GM12864 (cell line): Measurements from ENCODE around the gene WDFY4.

Experiments
- DNase-seq: peaks from one replicate; pipeline ENCODE4 v3.0.0-alpha.2; 2011; ENCODE audit warnings: low read depth
- H3K4me3 ChIP-seq: 2 replicates; pipeline ENCODE4 v1.5.1; 2011; ENCODE audit warnings: mild to moderate bottlenecking, low read depth, low read length, control low read depth
- TF ChIP-seq, protein P1 (sequence below): IDR thresholded peaks from 2 replicates; pipeline ENCODE4 v1.5.1; 2011; ENCODE audit warnings: low read depth, mild to moderate bottlenecking, moderate library complexity, low read length, control low read depth, inconsistent platforms; ENCODE audit errors: missing control alignments

Gene WDFY4

DNA sequence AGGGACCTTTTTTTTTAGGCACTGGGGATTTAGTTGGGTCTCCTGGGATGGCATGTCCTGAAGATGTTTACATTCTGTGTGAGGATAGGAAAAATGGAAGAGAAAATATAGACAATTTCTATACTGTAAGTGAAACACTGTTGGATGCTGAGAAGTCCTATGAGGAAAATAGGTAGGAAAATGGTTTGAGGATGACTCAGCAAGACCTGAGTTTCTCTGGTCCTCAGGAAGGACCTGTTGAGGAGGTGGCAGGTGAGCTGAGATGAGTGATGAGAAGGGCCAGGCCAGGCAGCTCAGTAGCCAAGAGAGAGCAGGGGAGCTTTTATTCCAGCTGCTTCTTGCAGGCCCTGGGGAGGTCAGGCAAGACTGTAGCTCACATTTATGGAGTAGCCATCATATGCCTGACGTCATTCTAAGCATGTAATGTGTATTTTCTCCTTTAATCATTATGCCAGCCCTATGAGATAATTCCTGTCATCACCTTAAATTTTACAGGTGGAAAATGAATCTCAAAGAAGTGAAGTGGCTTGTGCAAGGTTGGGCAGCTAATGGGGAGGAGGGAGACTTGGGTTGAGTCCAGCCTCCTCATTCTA lies 274.0 kb downstream of the WDFY4 start:
- no peak for DNase-seq
- no peak overlapping the region for H3K4me3 ChIP-seq
- TF ChIP-seq, protein P1, sequence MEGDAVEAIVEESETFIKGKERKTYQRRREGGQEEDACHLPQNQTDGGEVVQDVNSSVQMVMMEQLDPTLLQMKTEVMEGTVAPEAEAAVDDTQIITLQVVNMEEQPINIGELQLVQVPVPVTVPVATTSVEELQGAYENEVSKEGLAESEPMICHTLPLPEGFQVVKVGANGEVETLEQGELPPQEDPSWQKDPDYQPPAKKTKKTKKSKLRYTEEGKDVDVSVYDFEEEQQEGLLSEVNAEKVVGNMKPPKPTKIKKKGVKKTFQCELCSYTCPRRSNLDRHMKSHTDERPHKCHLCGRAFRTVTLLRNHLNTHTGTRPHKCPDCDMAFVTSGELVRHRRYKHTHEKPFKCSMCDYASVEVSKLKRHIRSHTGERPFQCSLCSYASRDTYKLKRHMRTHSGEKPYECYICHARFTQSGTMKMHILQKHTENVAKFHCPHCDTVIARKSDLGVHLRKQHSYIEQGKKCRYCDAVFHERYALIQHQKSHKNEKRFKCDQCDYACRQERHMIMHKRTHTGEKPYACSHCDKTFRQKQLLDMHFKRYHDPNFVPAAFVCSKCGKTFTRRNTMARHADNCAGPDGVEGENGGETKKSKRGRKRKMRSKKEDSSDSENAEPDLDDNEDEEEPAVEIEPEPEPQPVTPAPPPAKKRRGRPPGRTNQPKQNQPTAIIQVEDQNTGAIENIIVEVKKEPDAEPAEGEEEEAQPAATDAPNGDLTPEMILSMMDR: no peak

DNA sequence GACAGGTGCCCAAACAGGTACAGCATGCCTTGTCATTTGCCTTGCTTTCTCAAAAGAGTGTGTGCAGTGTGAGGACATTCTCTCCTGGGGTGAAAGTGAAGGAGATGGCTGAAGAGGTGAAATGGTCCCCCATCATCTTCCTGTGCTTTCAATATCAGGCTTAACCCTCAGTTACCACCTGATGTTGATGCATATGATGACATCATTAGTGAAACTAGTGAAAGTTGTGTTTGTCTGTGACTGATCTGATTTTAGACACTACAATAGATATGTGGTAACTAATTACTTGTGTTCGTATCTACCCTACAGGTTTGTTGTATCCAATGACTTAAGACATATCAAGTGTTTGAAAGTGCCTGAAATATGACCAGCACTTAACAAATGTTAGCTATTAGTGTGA lies 279.4 kb downstream of the WDFY4 start:
- no peak for DNase-seq
- TF ChIP-seq, protein P1: no peak
- H3K4me3 ChIP-seq: no peak overlapping the region

DNA sequence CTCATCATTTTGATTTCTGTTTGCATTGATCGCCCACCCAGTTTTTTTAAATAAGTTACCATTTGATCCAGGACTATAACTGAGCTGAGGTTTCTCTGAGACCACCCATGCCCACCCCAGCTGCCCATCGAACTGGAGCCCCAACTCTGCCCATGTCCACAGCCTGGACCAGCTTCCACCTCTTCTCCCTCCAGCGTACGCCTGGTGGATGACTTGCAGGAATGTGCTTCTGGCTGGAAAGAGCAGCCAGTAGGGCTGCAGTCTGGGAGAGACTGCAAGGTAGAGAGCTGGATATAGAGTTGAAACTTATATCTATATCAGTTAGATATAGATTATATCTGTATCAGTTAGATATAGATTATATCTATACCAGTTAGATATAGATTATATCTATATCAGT lies 280.8 kb downstream of the WDFY4 start:
- no peak for DNase-seq
- TF ChIP-seq, protein P1: no peak

DNA sequence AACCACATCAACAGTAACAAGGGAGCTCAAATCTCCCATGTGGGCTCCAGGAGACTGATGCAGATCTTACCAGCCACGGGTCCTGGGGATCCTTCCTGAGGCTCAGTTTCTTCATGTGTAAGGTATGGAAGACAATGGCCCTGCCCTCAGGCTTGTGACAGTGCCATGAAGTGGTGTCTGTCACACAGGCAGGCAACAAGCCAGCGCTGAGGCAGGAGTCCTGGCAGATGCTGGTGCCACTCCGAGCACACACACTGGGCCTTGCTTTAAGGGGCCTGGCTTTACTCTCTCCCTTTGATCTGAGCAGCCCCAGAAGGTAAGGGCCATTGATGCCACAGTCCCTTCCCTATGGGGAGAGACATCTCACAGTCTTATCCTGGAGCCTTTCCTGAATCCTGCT lies 283.4 kb downstream of the WDFY4 start:
- no peak overlapping the region for H3K4me3 ChIP-seq
- no peak for DNase-seq
- TF ChIP-seq, protein P1: no peak

More for the DNA sequence above, 280.8 kb downstream of the WDFY4 start:
- no peak overlapping the region for H3K4me3 ChIP-seq

DNA sequence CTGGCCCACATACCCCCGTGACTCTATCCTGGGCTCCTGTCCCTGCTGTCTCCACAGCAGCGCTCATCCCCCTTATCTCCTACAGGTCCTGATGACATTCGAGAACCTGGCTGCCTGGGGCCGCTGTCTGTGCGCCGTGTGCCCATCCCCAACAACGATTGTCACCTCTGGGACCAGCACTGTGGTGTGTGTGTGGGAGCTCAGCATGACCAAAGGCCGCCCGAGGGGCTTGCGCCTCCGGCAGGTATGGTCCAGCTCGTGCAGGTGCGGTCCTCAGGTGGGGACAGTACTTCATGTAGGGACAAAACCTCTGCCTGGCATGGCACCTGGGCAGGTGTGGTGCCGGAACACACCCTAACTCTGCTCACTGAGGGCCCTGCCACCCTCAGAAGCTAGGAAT lies 285.4 kb downstream of the WDFY4 start:
- TF ChIP-seq, protein P1: no peak
- H3K4me3 ChIP-seq: no peak overlapping the region
- DNase-seq: no peak

DNA sequence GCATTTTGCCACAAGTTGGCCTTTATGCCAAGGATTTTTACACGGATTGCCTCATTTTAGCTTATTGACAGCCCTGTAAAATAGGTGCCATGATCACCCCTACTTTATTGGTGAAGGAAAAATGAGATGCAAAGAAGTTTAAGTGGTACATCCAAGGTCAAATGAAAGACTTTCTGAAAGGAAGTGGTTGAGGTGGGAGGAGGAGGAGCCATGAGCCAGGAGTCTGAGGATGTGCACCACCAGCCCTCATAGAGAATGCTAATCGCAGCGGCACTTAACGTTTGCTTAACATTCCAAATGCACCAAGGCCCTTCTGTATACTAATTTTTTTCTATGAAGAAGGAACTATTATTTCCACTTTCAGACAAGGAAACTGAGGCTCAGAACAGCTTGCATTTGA lies 286.0 kb downstream of the WDFY4 start:
- no peak for DNase-seq
- H3K4me3 ChIP-seq: no peak overlapping the region
- TF ChIP-seq, protein P1: no peak

DNA sequence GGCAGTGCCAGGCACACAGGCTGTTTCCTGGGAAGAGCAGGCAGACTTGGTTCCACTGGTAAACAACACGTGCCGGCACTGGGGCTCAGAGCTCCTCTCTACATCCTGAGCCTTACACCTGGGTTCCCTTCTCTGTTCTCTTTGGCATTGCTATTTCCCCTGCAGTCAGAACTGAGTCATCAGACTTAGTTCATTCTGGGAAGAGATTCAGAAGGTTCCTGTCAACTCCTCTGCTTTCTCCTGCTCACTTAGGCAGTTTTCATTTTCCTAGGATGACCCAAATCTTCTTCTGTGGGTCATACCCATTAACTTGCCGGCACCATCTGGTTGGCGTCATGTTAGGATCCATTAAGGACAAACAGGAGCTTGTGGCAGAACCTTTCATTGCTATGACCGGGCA lies 288.4 kb downstream of the WDFY4 start:
- TF ChIP-seq, protein P1: no peak
- DNase-seq: no peak
- H3K4me3 ChIP-seq: no peak overlapping the region
